Spleen (tissue), 11 donors: ENCODE results near the gene JAZF1. TPM values are rescaled to one million over a fixed set of nuclear protein-coding genes. Genes with fewer than 3 reads are reported as not detected.

Source experiments
- DNase-seq: peaks from one replicate; pipeline ENCODE4 v3.0.0-alpha.2; 2020
- H3K27ac ChIP-seq, 8 donors: fragments of 200-600 bp; sonication (generic) in 7 of 8; 1 replicate in 4 of 8; 2 replicates in 4 of 8; pipeline versions ENCODE4 v1.5.0 to v1.8.0; 2016 to 2021; ENCODE audit warnings: inconsistent platforms in 4 of 8, mild to moderate bottlenecking in 4 of 8, moderate library complexity in 1 of 8
- H3K27me3 ChIP-seq, 7 donors: fragments of 200-600 bp; sonication (generic) in 6 of 7; replicated peaks in 1 of 7; 1 replicate in 4 of 7; 2 replicates in 3 of 7; pipeline versions ENCODE4 v1.5.0 to v1.8.0; 2016 to 2021; ENCODE audit warnings: inconsistent platforms in 3 of 7, mild to moderate bottlenecking in 1 of 7
- H3K36me3 ChIP-seq, 6 donors: fragments of 200-600 bp; sonication (generic) in 5 of 6; 1 replicate in 4 of 6; 2 replicates in 2 of 6; pipeline versions ENCODE4 v1.5.0 to v1.8.0; 2016 to 2021; ENCODE audit warnings: inconsistent platforms in 2 of 6
- H3K4me1 ChIP-seq, 6 donors: fragments of 200-600 bp; sonication (generic) in 5 of 6; 1 replicate in 3 of 6; 2 replicates in 3 of 6; pipeline versions ENCODE4 v1.5.0 to v1.8.0; 2016 to 2021; ENCODE audit warnings: inconsistent platforms in 3 of 6
- H3K4me3 ChIP-seq, 8 donors: fragments of 200-600 bp; sonication (generic) in 7 of 8; 1 replicate in 4 of 8; 2 replicates in 4 of 8; pipeline versions ENCODE4 v1.5.0 to v1.8.0; 2016 to 2021; ENCODE audit warnings: inconsistent platforms in 4 of 8, mild to moderate bottlenecking in 4 of 8, moderate library complexity in 2 of 8
- H3K9me3 ChIP-seq, 8 donors: fragments of 200-600 bp; sonication (generic) in 7 of 8; 1 replicate in 4 of 8; 2 replicates in 4 of 8; pipeline versions ENCODE4 v1.5.0 to v1.8.0; 2016 to 2021; ENCODE audit warnings: inconsistent platforms in 4 of 8
- POLR2A ChIP-seq, 3 donors: fragments of 450-650 bp; IDR thresholded peaks; one replicate each; pipeline ENCODE4 v1.5.1; 2017; ENCODE audit warnings: antibody characterized with exemption in 3 of 3, mild to moderate bottlenecking in 1 of 3
- POLR2AphosphoS5 ChIP-seq, 3 donors: sonication (generic); formaldehyde crosslinking; IDR thresholded peaks; one replicate each; pipeline ENCODE4 v1.5.1; 2017; ENCODE audit warnings: antibody characterized with exemption in 3 of 3
- WGBS, 5 donors: extraction: QIAGEN DNeasy Blood & Tissue Kit in 3 of 5; methylation state at CpG; one replicate each; pipeline versions ENCODE4 v1.1.5 to v1.1.7; 2013 to 2018; 5-methylcytosine and 5-hydroxymethylcytosine counted together
- intact Hi-C: fragments of 100-400 bp; cut with DNase I; formaldehyde crosslinking; loops from one replicate; pipeline ENCODE4 v1.15.0; 2023; ENCODE audit warnings: low total_unique reads
- polyA plus RNA-seq, 3 donors: library from polyadenylated mRNA; stranded (reverse); fragments of 200-250 nt; gene quantifications; one replicate each; pipeline ENCODE4 v1.2.1, GENCODE V29; 2013
- total RNA-seq, 7 donors: library from RNA; depleted of rRNA in 3 of 7; stranded (reverse); fragments of >200 nt in 3 of 7; fragmentation: NEBNext Ultra II Directional in 4 of 7; extraction: Animal tissue kit (Norgen Biotek cat#: 25700) in 4 of 7; gene quantifications; one replicate each; pipeline versions ENCODE4 v1.1.0 to v1.2.1, GENCODE V29; 2016 to 2021
- TF ChIP-seq, protein P1 (sequence below), 11 experiments: fragments of 200-600 bp in 7 of 11; fragments of 450-650 bp in 4 of 11; sonication (generic) in 4 of 11; IDR thresholded peaks in 8 of 11; conservative IDR thresholded peaks in 3 of 11; 1 replicate in 7 of 11; 2 replicates in 4 of 11; pipeline versions ENCODE4 v1.4.0 to v1.8.0; 2016 to 2021; ENCODE audit warnings: antibody characterized with exemption in 11 of 11, inconsistent platforms in 4 of 11, mild to moderate bottlenecking in 1 of 11
- donor health status: healthy with polysubstance abuse.
- donor health status: DM: no; HTN: no; CAD: no; lungs with moderate emphysema.
- donor health status: DM: no; HTN: no; CAD: no.
- donor health status: Bipolar disorder and iron deficiency.
- donor health status: healthy.
- donor health status: DM: no; HTN: no; CAD: no.
- donor health status: DM: yes; HTN: yes; CAD: no.

JAZF1 gene
- total and polyA plus RNA-seq, 10 donors, result 13.5 to 33.8 (median 24.7) TPM

DNA sequence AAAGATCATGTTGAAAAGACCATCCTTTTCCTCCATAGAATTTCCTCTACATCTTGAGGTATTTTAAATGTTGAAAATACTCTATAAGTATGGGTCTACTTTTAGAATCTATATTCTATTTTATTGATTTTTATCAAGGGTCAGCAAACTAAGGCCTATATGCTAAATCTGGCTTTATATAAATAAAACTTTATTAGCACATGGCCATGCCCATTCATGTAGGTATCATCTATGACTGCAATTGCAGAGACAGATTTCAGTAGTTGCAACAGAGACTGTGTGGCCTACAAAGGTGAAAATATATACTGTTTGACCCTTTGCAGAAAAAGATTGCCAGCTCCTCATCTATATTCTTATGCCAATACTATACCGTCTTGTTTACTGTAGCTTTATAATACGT is 367.9 kb downstream of the JAZF1 start:
- whole genome bisulfite sequencing, 5 donors, result 66 to 90% (median 78%) methylated on average over 2 of the region's 2 CpGs
- Histone ChIP-seq H3K9me3 (no peaks in the 10 kb centered on the region), H3K4me1 (no peaks in the 10 kb centered on the region), H3K36me3 (peaks cover 2 to 78% (median 17%) of the 10 kb centered on the region in 6 donors), H3K27ac (no peak overlapping the region), H3K27me3 (no peaks in the 10 kb centered on the region), H3K4me3 (no peak overlapping the region)
- TF ChIP-seq POLR2AphosphoS5 (IDR thresholded peaks at IDR 0.05) (no peak), POLR2A (IDR thresholded peaks at IDR 0.05) (no peak)
- TF ChIP-seq, protein P1, sequence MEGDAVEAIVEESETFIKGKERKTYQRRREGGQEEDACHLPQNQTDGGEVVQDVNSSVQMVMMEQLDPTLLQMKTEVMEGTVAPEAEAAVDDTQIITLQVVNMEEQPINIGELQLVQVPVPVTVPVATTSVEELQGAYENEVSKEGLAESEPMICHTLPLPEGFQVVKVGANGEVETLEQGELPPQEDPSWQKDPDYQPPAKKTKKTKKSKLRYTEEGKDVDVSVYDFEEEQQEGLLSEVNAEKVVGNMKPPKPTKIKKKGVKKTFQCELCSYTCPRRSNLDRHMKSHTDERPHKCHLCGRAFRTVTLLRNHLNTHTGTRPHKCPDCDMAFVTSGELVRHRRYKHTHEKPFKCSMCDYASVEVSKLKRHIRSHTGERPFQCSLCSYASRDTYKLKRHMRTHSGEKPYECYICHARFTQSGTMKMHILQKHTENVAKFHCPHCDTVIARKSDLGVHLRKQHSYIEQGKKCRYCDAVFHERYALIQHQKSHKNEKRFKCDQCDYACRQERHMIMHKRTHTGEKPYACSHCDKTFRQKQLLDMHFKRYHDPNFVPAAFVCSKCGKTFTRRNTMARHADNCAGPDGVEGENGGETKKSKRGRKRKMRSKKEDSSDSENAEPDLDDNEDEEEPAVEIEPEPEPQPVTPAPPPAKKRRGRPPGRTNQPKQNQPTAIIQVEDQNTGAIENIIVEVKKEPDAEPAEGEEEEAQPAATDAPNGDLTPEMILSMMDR (IDR thresholded peaks at IDR 0.05 in 8 of 11, conservative IDR thresholded peaks at IDR 0.05 in 3 of 11), result no peak
- intact Hi-C loops, result no loop called here
- DNase-seq, result no peak

DNA sequence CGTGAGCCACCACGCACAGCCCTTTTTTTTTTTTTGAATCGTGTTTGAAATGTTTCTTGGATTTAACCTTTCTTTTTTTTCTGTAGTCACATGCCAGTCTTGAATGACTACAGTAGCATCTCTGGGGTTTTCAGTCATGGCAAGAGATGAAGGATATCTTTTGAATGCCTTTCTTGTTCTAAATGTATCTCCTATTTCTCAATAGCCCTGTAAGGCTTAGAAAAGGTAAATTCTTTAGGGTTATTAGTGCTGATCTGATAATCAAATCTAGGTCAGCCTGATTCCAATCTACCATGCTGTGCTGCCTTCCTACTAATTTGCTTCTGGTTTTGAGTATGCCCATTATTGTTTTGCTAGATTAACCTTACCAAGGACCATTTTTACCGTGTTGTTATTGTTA is 370.4 kb downstream of the JAZF1 start:
- Histone ChIP-seq H3K27ac (no peak overlapping the region), H3K4me3 (no peak overlapping the region), H3K36me3 (peaks cover 0 to 64% (median 7%) of the 10 kb centered on the region in 6 donors), H3K4me1 (no peaks in the 10 kb centered on the region), H3K27me3 (no peaks in the 10 kb centered on the region), H3K9me3 (no peaks in the 10 kb centered on the region)
- WGBS, 5 donors, result 85 to 94% (median 87%) methylated on average over 4 of the region's 4 CpGs
- no peak for DNase-seq
- intact Hi-C loops, result no loop called here
- TF ChIP-seq POLR2A (IDR thresholded peaks at IDR 0.05), result no peak
- TF ChIP-seq, protein P1 (IDR thresholded peaks at IDR 0.05 in 8 of 11, conservative IDR thresholded peaks at IDR 0.05 in 3 of 11), result no peak
- TF ChIP-seq POLR2AphosphoS5 (IDR thresholded peaks at IDR 0.05), result no peak

DNA sequence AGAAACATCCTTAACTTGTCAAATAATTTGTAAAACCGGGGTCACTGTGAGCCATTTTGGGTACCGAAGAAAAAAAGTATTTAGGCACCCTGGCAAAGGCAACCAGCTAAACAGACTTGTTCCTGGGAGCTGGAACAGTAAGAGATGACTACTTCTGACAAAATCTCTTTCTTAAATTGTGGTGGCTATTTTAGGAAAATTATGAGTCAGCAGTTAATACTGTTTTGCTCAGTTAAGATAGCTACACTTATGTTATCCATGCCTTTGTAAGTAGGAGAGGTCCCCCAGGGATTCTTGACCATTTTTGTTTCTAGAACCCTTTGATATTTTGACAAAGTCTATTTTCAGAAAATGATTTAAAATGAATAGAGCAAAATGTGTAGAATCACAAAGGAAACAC is 372.0 kb downstream of the JAZF1 start:
- no peaks in the 10 kb centered on the region for H3K27me3 ChIP-seq
- H3K9me3 ChIP-seq, result no peaks in the 10 kb centered on the region
- intact Hi-C loops, result no loop called here
- H3K36me3 ChIP-seq, result peaks cover 0 to 63% (median 7%) of the 10 kb centered on the region in 6 donors
- H3K4me1 ChIP-seq, result no peaks in the 10 kb centered on the region
- no peak for DNase-seq
- no peak for TF ChIP-seq POLR2A (IDR thresholded peaks at IDR 0.05)
- no peak for TF ChIP-seq POLR2AphosphoS5 (IDR thresholded peaks at IDR 0.05)
- TF ChIP-seq, protein P1 (IDR thresholded peaks at IDR 0.05 in 8 of 11, conservative IDR thresholded peaks at IDR 0.05 in 3 of 11), result no peak
- 85 to 98% (median 89%) methylated on average over 2 of the region's 2 CpGs for WGBS, 5 donors
- H3K27ac ChIP-seq, result no peak overlapping the region
- H3K4me3 ChIP-seq, result no peak overlapping the region

DNA sequence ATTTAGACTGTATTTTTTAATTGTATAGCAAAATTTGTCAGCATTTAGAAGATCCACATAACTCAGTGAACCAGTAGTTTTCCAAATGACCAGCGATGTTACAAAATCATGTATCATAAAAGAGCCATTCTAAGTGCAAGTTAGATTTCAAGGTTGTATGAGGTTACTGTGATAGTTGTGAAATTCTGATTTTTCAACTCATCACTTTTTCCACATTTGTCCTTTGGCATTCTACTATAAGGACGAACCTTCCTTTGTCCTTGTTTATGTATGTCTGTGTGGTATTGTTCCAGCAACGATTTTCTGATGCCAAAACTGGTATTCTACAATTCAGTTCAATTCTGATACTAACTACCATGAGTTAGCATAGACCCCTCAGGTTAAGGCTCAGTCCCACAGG is 376.5 kb downstream of the JAZF1 start:
- DNase-seq, result no peak
- Histone ChIP-seq H3K36me3 (peaks cover 0 to 72% (median 11%) of the 10 kb centered on the region in 6 donors), H3K9me3 (no peaks in the 10 kb centered on the region), H3K4me3 (no peak overlapping the region), H3K4me1 (no peaks in the 10 kb centered on the region), H3K27me3 (no peaks in the 10 kb centered on the region), H3K27ac (no peak overlapping the region)
- TF ChIP-seq POLR2AphosphoS5 (IDR thresholded peaks at IDR 0.05), result no peak
- no peak for TF ChIP-seq POLR2A (IDR thresholded peaks at IDR 0.05)
- TF ChIP-seq, protein P1 (IDR thresholded peaks at IDR 0.05 in 8 of 11, conservative IDR thresholded peaks at IDR 0.05 in 3 of 11), result no peak
- WGBS, 5 donors, result 88 to 98% (median 92%) methylated on average over 3 of the region's 3 CpGs
- intact Hi-C loops, result no loop called here
